GM18498 (cell line): ENCODE measurements around the gene MYO9B.
A peak's percentile ranks its signal among the peaks of the same experiment; 100 is the strongest.
"Not testable (repeated sequence)": the region's sequence is repeated elsewhere in the genome, so short reads cannot be mapped to it uniquely, and the experiment has no call there.

Source experiments
- ATAC-seq: cut with Tn5 transposase; IDR thresholded peaks from one replicate; pipeline ENCODE4 v1.9.1; 2021; ENCODE audit warnings: mild to moderate bottlenecking, moderate library complexity; ENCODE audit not compliant: unreplicated experiment

Gene MYO9B

DNA sequence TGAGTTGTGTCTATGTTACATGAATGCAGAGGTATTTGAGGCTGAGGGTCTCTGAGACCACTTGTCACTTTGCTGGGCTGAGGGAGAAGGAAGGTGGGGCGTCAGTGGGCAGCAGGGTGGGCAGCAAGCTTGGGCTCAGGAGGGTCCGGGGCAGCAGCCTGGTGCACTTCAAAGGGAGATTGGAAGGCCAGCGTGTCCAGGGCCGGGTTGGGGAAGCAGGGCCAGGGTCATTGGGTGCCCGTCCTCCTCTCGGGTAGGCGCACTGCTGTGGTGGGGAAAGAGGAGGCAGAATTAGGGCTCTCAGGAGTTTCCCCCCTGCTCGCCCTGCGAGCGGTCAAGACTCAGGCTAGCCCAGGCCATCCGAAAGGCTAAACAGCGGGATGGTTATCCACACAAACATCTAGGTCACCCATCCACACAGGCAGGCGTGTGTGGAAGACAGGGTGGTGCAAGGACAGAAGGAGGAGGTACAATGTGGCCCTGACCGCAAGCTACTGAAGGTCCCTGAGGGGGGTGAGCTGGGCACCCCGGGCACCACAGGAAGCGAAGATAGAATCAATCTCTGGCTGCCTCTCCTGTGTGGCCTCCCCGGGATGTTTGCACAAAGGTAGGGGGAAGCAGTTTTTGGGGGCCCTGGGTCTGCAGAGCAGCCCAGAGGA lies 37.7 kb downstream of the MYO9B start:
- ATAC-seq: no peak

DNA sequence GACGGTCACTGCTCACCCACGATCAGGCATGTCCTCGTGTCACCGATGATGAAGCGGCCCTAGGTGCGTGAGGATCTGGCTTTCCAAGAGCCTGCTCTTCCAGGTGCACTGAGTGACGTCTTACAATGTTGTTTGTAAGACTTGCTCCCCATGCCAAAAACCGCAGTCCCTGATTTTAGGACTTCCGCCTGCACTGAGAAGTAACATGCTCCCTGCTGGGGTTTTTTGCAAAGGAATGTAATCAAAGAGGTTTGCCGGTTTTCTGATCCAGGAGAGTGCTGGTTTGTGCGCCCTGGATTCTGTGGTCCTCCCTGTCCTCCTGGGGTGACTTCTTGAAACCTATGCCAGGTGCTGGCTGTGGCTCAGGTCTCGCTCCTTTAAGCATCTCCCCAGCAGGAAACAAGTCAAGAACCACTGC lies 38.8 kb downstream of the MYO9B start:
- no peak for ATAC-seq

DNA sequence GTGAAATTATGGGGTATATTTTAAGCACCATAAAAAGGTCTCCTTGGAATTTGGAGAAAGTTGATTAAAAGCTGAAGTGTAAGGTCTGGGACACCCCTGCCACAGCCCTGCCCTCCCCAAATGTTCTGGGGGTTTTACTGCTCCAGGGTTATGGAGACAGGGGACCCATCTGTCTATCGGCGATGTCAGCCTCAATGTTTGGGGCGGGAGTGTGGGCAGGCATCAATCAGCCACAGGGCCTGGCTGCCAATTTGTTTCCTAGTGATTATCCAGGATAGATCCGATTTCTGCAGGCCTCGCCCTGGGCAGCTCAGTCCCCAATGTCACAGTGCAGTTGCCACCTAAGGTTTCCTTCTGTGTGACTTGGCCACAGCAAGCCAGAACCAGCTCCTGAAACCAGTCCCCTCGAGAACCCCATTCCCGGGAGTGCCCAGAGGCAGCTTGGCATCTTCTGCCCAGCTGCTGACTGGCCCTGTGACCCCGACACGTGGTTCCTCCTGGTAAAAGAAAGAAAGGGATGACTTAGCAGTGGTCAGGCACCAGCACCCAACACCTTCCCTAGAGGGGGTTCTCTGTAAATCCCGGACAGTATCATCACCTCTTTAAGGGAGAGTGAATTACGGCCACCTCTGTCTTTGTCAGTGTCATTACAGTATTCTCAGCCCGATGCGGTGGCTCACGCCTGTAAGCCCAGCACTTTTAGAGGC lies 41.6 kb downstream of the MYO9B start:
- ATAC-seq: no peak

DNA sequence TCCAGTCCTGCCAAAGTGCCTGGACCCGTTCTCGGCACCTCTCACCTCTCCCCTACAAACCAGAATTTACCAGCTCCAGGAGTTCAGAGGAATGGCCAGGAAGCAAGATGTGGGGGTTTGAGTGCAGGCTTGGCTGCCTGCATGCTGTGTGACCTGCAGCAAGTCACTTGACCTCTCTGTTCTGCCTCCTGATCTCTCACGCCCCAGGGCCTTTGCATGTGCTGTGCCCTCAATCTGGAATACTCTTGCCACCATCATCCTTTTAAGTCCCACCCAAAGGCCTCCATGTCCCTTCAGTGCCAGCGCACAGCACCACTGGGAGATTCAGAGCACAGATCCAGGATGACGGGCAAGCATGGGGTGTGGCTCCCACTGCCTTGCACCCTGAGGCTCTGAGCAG lies 43.4 kb downstream of the MYO9B start:
- ATAC-seq: no peak

- ATAC-seq: no peak
Observed at GRCh38 chr19:17121736-17122293, 46.2 kb downstream of the MYO9B start.

DNA sequence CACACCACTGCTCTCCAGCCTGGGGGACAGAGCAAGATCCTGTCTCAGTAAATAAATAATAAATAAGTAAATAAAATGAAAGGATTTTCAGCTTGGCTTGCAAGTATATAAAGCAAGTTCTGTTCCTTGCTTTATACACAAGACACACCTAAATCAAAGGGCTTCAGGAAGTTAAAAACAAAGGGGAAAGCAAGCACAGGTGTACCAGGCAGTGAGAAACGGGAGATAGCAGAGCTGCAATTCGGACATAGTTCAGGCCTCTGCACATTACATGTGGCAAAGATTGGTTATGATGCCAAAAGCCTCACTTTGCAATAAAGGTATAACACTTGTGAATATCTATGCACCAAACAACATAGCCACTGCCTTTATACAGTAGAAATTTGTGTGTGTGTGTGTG lies 47.5 kb downstream of the MYO9B start:
- no peak for ATAC-seq

DNA sequence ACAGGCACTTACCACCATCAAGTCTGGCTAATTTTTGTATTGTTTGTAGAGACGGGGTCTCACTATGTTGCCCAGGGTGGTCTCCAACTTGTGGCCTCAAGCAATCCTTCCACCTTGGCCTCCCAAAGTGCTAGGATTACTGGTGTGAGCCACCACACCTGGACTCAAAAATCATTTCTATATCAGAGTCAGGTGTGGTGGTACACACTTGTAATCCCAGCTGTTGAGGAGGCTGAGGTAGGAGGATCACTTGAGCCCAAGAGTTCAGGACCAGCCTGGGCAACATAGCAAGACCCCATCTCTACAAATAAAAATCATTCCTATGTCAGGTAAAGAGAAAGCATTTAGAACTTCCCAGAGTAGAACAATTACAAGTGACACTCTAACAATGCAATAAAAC lies 48.4 kb downstream of the MYO9B start:
- no peak for ATAC-seq

DNA sequence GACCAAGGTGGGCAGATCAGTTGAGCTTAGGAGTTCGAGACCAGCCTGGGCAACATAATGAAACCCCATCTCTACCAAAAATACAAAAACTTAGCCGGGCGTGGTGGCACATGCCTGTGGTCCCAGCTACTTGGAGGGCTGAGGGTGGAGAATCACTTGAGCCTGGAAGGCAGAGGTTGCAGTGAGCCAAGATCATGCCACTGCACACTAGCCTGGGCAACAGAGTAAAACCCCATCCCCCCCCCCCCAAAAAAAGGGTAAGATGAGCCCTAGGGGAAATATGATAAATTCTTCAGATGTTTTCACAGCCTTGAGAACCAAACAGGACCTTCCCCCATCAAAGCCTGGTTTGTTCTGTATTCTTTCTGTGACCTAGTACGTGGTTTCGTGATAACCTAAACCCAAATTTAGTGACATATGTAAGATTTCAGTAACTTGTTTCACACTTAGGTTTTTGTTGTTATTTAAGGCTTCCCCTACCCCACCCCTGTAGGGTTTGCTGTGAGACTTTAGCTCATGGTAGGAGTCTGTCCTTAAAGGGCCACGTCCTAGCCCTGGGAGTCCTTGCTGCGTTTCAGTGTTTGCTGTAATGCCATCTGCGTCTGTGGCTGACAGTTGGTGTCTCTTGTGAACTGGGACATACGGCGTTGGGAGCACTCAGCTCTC lies 49.6 kb downstream of the MYO9B start:
- peak; percentile 65 for ATAC-seq

GRCh38 chr19:17125728-17126677 lies 50.4 kb downstream of the MYO9B start:
- ATAC-seq: peak; percentile 62

- no peak for ATAC-seq
Observed at GRCh38 chr19:17127671-17128070, 52.1 kb downstream of the MYO9B start.

GRCh38 chr19:17128403-17128802 lies 52.8 kb downstream of the MYO9B start:
- no peak for ATAC-seq

DNA sequence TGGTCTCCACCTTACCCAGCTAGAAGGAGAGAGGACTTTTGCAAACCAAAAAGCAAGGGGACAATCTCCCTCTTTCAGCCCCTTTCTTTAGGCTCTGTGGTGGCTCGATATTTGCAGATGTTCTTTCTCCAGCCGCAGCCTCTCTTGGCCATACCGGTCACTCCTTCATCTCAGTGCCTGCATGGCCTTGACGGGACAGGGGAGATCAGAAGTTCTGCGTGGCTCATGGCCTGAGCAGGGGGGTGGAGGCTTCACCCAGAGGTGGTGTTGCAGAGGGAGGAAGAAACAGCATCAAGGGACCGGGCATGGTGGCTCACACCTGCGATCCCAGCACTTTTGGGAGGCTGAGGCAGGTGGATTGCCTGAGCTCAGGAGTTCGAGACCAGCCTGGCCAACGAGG lies 53.2 kb downstream of the MYO9B start:
- ATAC-seq: no peak

- no peak for ATAC-seq
Observed at GRCh38 chr19:17129377-17129776, 53.8 kb downstream of the MYO9B start.

GRCh38 chr19:17135001-17135853 lies 59.6 kb downstream of the MYO9B start:
- peak; percentile 72 for ATAC-seq

DNA sequence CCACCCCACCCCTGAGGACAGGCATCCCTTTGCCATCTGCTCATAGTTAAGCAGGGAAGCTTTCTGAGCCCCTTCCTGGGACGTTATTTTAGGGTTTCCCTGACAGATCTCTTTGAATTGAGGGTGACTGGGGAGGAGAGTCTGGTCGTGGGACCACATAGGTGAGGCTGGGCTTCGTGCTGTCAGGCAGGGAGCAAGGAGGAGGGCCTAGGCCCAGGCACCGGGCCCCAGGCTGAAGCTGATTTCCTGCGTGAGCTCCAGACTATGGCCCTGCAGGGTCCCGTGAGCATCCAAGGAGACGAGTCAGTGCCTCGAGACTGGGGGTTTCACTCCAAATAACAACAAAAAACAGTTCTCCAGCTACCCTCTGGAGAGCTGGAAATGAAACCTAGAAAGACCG lies 60.4 kb downstream of the MYO9B start:
- ATAC-seq: no peak

DNA sequence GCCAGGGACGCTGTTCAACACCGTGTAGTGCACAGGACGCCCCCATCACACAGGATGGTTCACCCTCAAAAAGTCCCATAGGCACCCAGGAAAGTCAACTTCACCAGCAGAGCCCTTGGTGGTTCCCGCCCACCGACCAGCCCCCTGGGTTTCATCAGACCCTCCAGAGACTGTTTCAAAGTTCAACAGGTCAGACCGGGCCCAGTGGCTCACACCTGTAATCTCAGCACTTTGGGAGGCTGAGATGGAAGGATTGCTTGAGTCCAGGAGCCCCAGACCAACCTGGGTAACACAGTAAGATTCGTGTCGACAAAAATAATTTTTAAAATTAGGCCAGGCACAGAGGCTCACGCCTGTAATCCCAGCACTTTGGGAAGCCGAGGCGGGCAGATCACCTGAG lies 61.0 kb downstream of the MYO9B start:
- no peak for ATAC-seq

GRCh38 chr19:17137417-17137816 lies 61.8 kb downstream of the MYO9B start:
- ATAC-seq: no peak

DNA sequence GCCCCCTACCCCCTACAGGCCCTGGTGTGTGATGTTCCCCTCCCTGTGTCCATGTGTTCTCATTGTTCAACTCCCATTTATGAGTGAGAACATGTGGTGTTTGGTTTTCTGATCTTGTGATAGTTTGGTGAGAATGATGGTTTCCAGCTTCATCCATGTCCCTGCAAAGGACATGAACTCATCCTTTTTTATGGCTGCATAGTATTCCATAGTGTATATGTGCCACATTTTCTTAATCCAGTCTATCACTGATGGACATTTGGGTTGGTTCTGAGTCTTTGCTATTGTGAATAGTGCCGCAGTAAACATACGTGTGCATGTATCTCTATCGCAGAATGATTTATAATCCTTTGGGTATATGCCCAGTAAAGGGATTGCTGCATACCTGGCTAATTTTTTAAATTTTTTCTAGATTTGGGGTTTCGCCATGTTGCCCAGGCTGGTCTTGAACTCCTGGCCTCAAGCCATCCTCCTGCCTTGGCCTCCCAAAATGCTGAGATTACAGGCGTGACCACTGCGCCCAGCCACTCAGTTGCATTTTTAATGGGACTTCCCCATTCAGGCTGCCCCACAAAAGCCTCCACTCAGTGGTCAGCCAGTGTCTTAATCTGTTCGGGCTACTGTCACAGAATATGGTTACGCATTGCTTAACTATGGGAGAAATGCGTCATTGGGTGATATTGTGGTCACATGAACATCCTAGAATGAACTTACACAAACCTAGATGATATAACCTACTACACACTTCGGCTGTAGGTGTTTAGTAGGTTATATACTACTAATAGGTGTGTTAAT lies 62.7 kb downstream of the MYO9B start:
- not testable (repeated sequence) for ATAC-seq
